Raji (cell line): ENCODE measurements around the gene GTF2A2.

Source experiments
- POLR2A ChIP-seq: IDR thresholded peaks from 2 replicates; pipeline ENCODE4 v1.6.1; 2011; ENCODE audit warnings: low read depth, low read length, control low read depth; ENCODE audit not compliant: insufficient read depth

The GTF2A2 gene

GRCh38 chr15:59622289-59622688 is 35.0 kb downstream of the GTF2A2 start:
- no peak for TF ChIP-seq POLR2A

- TF ChIP-seq POLR2A: no peak
Observed at GRCh38 chr15:59618406-59618805, 38.9 kb downstream of the GTF2A2 start.

- no peak for TF ChIP-seq POLR2A
Observed at GRCh38 chr15:59616379-59616778, 40.9 kb downstream of the GTF2A2 start.

- TF ChIP-seq POLR2A: no peak
Observed at GRCh38 chr15:59615661-59616060, 41.7 kb downstream of the GTF2A2 start.

DNA sequence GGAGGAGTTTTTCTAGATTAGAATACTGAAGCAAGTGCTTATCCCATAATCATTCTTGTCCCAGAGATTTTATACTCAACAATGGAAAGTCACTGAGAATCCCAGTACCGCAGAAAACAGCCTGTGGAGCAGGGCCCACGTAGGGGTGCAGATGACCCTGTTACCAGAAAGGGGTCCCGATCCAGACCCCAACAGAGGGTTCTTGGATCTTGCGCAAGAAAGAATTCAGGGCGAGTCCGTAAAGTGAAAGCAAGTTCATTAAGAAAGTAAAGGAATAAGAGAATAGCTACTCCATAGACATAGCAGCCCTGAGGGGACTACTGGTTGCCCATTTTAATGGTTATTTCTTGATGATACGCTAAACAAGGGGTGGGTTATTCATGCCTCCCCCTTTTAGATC is 43.2 kb downstream of the GTF2A2 start:
- no peak for TF ChIP-seq POLR2A

DNA sequence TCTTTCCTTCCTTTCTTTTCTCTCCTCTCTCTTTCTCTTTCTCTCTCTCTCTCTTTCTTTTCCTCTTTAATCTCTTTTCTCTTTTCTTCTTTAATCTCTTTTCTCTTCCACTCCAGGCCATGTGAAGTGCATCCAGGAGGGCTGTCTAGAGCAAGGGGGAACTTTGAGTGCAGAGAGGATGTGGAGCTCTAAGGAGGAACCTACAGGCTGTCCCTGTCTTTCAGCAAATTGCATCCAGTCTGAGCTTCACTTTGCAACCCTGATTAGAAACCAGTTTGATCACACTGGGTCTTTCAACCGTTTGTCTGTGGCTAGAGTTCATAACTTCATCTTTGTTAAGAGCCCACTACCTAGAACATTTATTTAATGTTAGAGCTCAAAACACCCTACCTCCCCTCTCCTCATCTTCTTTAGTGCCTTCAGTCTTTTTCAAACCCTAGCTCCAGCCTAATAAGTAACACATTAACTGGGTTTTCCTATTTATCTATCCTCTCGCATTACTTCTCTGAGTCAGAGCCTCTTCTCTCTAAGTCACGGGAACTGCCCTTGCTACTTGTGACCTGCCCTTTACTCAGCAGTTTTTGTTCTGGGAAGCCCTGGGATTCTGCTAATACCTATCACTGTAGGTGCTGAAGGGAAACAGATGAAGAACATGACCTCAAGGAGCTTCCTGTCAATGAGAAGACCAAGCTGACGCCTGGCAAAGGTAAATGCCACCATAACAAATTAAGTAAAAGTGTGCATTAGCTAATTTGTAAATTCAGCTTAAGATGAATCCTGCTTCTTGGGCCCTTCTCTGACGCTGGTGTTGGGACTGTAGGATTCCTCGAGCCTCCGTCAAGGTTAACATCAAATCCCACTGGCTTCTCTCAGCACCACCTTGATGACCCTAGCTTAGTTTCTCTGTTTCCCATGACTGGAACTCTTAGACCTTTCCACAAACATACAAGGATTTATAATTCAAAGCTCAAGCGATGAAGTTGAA is 45.7 kb downstream of the GTF2A2 start, which contains the start of gene GCNT3:
TSS of gene GCNT3 (plus strand) at position 508 of the 985 bp plus-strand sequence. CDS start 6,456 bp downstream, outside the sequence.
- TF ChIP-seq POLR2A: no peak

- no peak for TF ChIP-seq POLR2A
Observed at GRCh38 chr15:59609730-59610712, 47.3 kb downstream of the GTF2A2 start.

GRCh38 chr15:59605994-59606393 is 51.3 kb downstream of the GTF2A2 start:
- TF ChIP-seq POLR2A: no peak

DNA sequence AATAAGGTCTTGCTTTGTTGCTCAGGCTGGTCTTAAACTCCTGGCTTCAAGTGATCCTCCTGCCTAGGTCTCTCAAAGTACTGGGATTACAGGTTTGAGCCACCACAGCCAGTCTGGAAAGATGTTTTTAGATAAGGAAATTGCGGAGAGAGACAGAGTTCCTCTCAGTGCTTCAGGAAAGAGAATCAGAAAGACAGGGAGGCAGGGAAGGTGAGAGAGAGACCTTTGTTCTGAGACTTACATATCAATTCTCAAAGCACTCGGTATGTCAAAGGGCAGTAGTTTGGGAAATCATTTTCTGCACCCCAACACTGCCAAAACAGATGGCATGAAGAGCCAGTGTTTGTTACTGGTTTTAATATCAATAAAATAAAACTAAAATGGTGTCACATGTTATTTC is 58.9 kb downstream of the GTF2A2 start:
- TF ChIP-seq POLR2A: no peak

GRCh38 chr15:59596640-59597039 is 60.7 kb downstream of the GTF2A2 start:
- no peak for TF ChIP-seq POLR2A

DNA sequence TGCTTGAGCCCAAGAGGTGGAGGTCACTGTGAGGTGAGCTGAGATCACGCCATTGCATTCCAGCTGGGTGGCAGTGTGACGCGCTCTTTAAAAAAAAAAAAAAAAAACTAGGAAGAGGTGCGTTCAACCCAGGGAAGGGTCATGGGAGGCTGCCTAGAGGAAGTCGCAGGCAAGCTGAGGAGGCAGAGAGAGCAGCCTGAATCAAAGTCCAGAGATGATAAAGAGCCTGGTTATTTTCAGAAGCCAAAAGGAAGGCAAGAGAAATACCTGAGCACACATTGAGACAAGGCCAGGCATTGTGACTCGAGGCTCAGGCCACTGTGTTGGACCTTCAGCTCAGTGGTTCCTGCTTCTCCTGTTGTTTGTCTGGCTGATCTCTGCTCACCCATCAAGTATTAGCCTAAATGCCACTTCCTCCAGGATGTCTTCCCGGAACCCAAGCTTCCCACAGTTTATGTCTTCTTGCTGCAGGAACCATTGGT is 61.8 kb downstream of the GTF2A2 start:
- no peak for TF ChIP-seq POLR2A

- TF ChIP-seq POLR2A: no peak
Observed at GRCh38 chr15:59594991-59595390, 62.3 kb downstream of the GTF2A2 start.

DNA sequence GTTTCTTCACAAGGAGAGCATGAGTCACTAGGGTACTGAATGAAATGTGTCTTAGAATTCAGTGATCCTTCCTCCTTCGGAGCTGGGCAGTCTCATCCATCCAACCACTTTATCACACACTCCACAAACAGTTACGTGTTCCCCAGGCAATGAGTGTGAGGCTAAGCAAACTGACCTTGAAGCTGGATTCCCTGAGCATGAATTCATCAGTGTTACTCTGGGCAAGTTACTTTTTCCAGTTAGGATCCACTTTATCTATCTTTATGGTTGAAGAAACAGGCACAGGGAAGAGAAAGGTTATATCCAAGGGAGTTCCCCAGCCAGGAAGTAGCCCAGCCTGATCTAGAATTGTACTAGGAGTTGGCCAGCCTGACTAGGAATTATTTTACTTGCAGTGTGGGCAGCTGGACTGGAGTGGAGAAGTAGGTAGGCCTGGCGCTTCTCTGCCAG is 62.8 kb downstream of the GTF2A2 start:
- TF ChIP-seq POLR2A: no peak

DNA sequence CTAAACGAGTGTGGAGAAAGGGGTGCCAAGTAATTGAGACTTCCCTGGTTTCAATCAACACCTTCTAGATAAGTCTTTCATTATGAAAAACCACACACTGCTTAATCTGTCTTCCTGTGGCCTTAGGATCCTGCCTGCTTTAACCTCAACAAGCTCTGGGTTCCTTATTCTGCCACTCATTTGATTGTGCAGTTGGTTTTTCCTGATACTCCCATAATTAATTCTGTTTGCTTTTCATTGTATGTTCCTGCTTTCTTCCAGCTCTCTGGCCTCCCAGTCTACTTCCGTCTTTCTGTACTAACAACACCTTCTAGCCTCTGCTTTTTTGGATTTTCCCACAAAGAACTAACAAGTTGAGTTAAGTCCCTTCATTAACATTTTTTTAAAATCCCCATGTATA is 66.0 kb downstream of the GTF2A2 start:
- TF ChIP-seq POLR2A: no peak

DNA sequence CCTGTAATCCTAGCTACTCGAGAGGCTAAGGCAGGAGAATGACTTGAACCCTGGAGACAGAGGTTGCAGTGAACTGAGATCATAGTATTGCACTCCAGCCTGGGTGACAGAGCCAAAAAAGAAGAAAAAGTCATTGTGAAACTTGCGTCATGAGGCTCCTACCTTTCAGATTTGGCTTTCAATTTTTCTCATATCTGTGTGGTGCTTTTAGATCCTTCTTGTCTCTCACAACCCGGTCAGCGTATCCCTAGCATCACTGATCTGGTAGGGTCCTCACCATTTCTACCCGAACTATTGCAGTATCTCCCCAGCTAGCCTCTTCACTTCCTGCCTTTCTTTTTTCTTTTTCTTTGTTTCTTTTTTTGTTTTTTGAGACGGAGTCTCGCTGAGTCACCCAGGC is 67.3 kb downstream of the GTF2A2 start:
- TF ChIP-seq POLR2A: no peak
